Body of pancreas (tissue), 4 donors: ENCODE results near the gene PLPPR1. TPM values are rescaled to one million over a fixed set of nuclear protein-coding genes. Genes with fewer than 3 reads are reported as not detected.

ENCODE experiments used
- ATAC-seq: fragments of 150-250 bp; one replicate; pipeline ENCODE4 v1.9.1; 2016
- DNase-seq, 4 donors: peaks; one replicate each; pipeline ENCODE4 v3.0.0-alpha.2; 2019
- H3K27ac ChIP-seq, 4 donors: fragments of 200-600 bp; sonication (generic); 1 replicate in 3 of 4; 2 replicates in 1 of 4; pipeline versions ENCODE4 v1.5.1 to v1.6.1; 2016 to 2019; ENCODE audit warnings: mild to moderate bottlenecking in 1 of 4, mixed read lengths in 1 of 4, moderate library complexity in 1 of 4
- H3K27me3 ChIP-seq, 2 donors: fragments of 200-600 bp; sonication (generic); one replicate each; pipeline ENCODE4 v1.6.0; 2016; ENCODE audit warnings: mild to moderate bottlenecking in 1 of 2
- H3K36me3 ChIP-seq, 2 donors: fragments of 200-600 bp; sonication (generic); replicated peaks in 1 of 2; 2 replicates each; pipeline ENCODE4 v1.5.1; 2016; ENCODE audit warnings: low read depth in 2 of 2; ENCODE audit not compliant: insufficient read depth in 1 of 2
- H3K4me1 ChIP-seq: fragments of 200-600 bp; sonication (generic); one replicate; pipeline ENCODE4 v1.6.0; 2016
- H3K4me3 ChIP-seq, 2 donors: fragments of 200-600 bp; sonication (generic); 1 replicate in 1 of 2; 2 replicates in 1 of 2; pipeline ENCODE4 v1.5.1; 2016 to 2019
- H3K9me3 ChIP-seq, 3 donors: fragments of 200-600 bp; sonication (generic); 1 replicate in 2 of 3; 2 replicates in 1 of 3; pipeline ENCODE4 v1.5.1; 2016
- POLR2A ChIP-seq, 3 donors: fragments of 450-650 bp; IDR thresholded peaks; one replicate each; pipeline ENCODE4 v1.6.1; 2016; ENCODE audit warnings: antibody characterized with exemption in 3 of 3, mild to moderate bottlenecking in 2 of 3
- WGBS, 2 donors: methylation state at CpG; one replicate each; pipeline ENCODE4 v1.1.5; 2017; 5-methylcytosine and 5-hydroxymethylcytosine counted together
- intact Hi-C: fragments of 100-400 bp; cut with DNase I; formaldehyde crosslinking; loops from one replicate; pipeline ENCODE4 v1.15.1; 2023
- total RNA-seq, 2 donors: library from RNA; depleted of rRNA; stranded (reverse); fragments of >200 nt; gene quantifications; one replicate each; pipeline ENCODE4 v1.1.0, GENCODE V29; 2016
- TF ChIP-seq, protein P1 (sequence below), 7 experiments: fragments of 450-650 bp in 4 of 7; fragments of 200-600 bp in 3 of 7; sonication (generic) in 3 of 7; IDR thresholded peaks; one replicate each; pipeline ENCODE4 v1.5.1; 2016 to 2019; ENCODE audit warnings: antibody characterized with exemption in 7 of 7

Gene PLPPR1
- total RNA-seq, 2 donors from 2014 or later: 0.26 TPM; not detected in 1

DNA sequence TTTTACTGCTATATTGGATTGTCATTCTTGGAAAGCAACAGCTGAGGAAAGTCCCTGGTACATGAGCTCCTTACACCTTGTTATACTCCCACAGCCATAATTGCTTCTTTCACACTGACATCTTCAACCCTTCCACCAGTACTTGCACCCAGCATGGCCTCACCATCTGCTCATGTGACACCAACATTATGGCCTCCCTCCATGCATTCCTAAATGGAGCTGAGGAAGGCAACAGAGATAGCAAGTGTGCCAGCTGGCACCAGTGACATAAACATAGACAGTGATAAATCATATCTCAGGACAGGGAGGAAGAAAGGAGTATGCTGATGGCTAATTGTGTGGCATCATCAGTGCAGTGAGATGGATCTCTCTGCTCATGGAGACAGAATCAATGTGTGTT, 236.7 kb downstream of the PLPPR1 start:
- Histone ChIP-seq H3K27me3 (no peaks in the 10 kb centered on the region), H3K9me3 (no peaks in the 10 kb centered on the region), H3K4me3 (no peak overlapping the region), H3K27ac (no peak overlapping the region), H3K4me1 (no peaks in the 10 kb centered on the region), H3K36me3 (no peaks in the 10 kb centered on the region)
- TF ChIP-seq, protein P1, sequence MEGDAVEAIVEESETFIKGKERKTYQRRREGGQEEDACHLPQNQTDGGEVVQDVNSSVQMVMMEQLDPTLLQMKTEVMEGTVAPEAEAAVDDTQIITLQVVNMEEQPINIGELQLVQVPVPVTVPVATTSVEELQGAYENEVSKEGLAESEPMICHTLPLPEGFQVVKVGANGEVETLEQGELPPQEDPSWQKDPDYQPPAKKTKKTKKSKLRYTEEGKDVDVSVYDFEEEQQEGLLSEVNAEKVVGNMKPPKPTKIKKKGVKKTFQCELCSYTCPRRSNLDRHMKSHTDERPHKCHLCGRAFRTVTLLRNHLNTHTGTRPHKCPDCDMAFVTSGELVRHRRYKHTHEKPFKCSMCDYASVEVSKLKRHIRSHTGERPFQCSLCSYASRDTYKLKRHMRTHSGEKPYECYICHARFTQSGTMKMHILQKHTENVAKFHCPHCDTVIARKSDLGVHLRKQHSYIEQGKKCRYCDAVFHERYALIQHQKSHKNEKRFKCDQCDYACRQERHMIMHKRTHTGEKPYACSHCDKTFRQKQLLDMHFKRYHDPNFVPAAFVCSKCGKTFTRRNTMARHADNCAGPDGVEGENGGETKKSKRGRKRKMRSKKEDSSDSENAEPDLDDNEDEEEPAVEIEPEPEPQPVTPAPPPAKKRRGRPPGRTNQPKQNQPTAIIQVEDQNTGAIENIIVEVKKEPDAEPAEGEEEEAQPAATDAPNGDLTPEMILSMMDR (IDR thresholded peaks at IDR 0.05): no peak
- TF ChIP-seq POLR2A (IDR thresholded peaks at IDR 0.05): no peak
- ATAC-seq (no peak), DNase-seq (no peak)
- intact Hi-C loops: no loop called here

DNA sequence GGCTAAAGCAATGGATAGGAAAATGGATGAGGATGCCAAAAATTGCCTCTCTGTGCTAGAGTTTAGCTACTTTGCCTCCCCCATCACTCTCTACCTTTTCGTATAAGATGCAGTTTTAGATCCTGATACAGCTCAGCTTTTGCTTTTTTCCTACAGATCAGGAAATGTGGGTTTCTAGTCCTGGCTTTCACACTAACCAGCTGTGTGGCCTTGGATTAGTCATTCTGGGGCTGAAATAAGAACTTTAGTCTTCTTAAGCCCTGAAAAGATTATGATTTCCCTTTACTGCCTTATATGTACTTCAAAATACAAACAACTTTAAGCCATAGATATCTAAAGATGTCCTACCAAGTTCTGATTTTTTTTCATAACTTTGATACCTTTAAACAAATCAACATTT, 239.9 kb downstream of the PLPPR1 start:
- no peak for TF ChIP-seq POLR2A (IDR thresholded peaks at IDR 0.05)
- TF ChIP-seq, protein P1 (IDR thresholded peaks at IDR 0.05): no peak
- WGBS, 2 donors: 36 to 57% methylated on average over 1 of the region's 1 CpG
- no peak overlapping the region for H3K27ac ChIP-seq
- no peaks in the 10 kb centered on the region for H3K4me1 ChIP-seq
- intact Hi-C loops: no loop called here
- H3K4me3 ChIP-seq: no peak overlapping the region
- H3K9me3 ChIP-seq: no peaks in the 10 kb centered on the region
- DNase-seq (no peak), ATAC-seq (no peak)
- no peaks in the 10 kb centered on the region for H3K36me3 ChIP-seq
- H3K27me3 ChIP-seq: no peaks in the 10 kb centered on the region

DNA sequence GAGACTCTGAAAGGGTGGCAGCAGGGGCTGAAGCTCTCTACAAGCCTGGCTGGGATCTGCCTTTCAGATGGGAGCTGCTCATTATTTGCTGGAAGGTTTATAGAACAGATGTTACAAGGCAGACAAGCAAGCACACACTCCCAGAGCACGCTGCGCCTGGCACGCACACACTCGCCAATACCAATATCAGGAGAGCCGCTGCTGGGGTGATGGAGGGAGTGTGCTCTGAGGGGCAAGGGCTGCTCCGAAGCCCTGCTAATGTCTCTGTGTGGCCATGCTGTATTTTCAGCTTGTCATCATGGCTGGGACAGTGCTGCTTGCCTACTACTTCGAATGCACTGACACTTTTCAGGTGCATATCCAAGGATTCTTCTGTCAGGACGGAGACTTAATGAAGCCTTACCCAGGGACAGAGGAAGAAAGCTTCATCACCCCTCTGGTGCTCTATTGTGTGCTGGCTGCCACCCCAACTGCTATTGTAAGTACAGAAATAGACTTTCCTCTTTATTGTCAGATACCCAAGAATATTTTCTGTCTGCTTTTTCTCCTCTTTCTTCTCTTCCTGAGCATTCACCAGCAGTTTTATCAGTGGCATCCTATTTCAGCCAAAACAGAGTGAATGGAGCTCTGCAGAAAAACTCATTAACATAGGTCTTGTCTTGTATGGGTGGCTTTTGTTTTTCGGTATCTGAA, 241.2 kb downstream of the PLPPR1 start:
- no peaks in the 10 kb centered on the region for H3K36me3 ChIP-seq
- no peak overlapping the region for H3K27ac ChIP-seq
- intact Hi-C loops: no loop called here
- no peak for ATAC-seq
- no peaks in the 10 kb centered on the region for H3K27me3 ChIP-seq
- TF ChIP-seq, protein P1 (IDR thresholded peaks at IDR 0.05): no peak
- TF ChIP-seq POLR2A (IDR thresholded peaks at IDR 0.05): no peak
- DNase-seq: no peak
- 61 to 76% methylated on average over 2 to 9 of the region's 9 CpGs for WGBS, 2 donors
- H3K9me3 ChIP-seq: no peaks in the 10 kb centered on the region
- no peaks in the 10 kb centered on the region for H3K4me1 ChIP-seq
- no peak overlapping the region for H3K4me3 ChIP-seq

DNA sequence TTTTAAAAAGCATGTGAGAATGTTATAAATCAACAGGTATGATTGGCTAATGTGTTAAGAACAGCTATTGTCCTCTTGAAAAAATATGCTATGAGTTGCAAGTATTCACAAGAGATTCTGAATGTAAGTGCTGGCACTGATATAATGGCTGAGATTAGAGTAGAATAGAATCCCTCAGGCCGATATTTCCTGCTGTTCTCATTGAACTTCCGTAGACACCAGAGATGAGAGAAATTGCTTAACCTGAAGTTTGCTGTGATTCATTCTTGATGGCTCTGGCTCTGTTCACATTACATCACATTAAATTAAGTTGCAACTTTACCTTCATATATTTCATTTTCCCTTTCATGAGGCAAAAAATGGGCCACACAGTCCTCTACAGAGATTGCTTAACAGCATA, 241.8 kb downstream of the PLPPR1 start:
- no peak overlapping the region for H3K27ac ChIP-seq
- no peaks in the 10 kb centered on the region for H3K9me3 ChIP-seq
- intact Hi-C loops: no loop called here
- no peaks in the 10 kb centered on the region for H3K36me3 ChIP-seq
- WGBS, 2 donors: 67% methylated on average over 2 of the region's 2 CpGs
- no peak for ATAC-seq
- no peak overlapping the region for H3K4me3 ChIP-seq
- no peaks in the 10 kb centered on the region for H3K4me1 ChIP-seq
- no peak for TF ChIP-seq POLR2A (IDR thresholded peaks at IDR 0.05)
- TF ChIP-seq, protein P1 (IDR thresholded peaks at IDR 0.05): no peak
- no peak for DNase-seq
- no peaks in the 10 kb centered on the region for H3K27me3 ChIP-seq

DNA sequence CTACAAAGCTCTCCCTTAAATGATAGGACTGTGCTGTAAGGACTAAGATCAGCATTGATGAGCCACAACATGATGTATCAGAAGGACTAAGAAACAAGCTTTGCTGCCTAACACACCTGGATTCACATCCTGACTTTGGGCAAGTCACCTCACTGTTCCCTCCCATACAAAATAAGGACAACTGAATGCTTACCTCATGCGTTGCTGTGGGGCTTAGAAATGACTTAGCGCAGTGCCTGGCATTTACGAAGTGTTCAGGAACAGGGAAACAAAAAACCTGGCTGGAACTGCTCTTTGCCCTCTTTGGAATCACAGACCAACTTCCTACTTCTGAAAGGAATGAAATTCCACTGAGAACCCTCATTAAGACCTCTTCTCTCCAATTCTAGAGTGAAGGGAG, 242.6 kb downstream of the PLPPR1 start:
- 79 to 80% methylated on average over 3 of the region's 3 CpGs for WGBS, 2 donors
- TF ChIP-seq POLR2A (IDR thresholded peaks at IDR 0.05): no peak
- TF ChIP-seq, protein P1 (IDR thresholded peaks at IDR 0.05): no peak
- intact Hi-C loops: no loop called here
- H3K27me3 ChIP-seq: no peaks in the 10 kb centered on the region
- ATAC-seq: no peak
- H3K4me3 ChIP-seq: no peak overlapping the region
- no peaks in the 10 kb centered on the region for H3K4me1 ChIP-seq
- no peaks in the 10 kb centered on the region for H3K9me3 ChIP-seq
- no peak overlapping the region for H3K27ac ChIP-seq
- no peaks in the 10 kb centered on the region for H3K36me3 ChIP-seq
- no peak for DNase-seq
